Activated CD8-positive, alpha-beta memory T cell treated with anti-CD3 and anti-CD28 coated beads for 4 hours (primary cell): ENCODE data around the gene ANKZF1.
"Not testable (repeated sequence)": the region's sequence is repeated elsewhere in the genome, so short reads cannot be mapped to it uniquely, and the experiment has no call there.

Experiments
- DNase-seq, 2 donors: peaks; one replicate each; pipeline ENCODE4 v3.0.0-alpha.2; 2020; ENCODE audit warnings: low read depth in 2 of 2

Gene ANKZF1

GRCh38 chr2:219252900-219253752, 23.5 kb downstream of the ANKZF1 start, which contains the start of gene TUBA4B:
TUBA4B (plus strand) TSS chr2:219253243; CDS start chr2:219253408, 165 bp downstream.
- DNase-seq: no peak

- DNase-seq: peak; percentile 80 to 81
Observed at GRCh38 chr2:219253753-219254589, 24.4 kb downstream of the ANKZF1 start, which contains the start of gene TUBA4A. TUBA4A (minus strand) TSS chr2:219253918; CDS start chr2:219253858, 60 bp downstream.

GRCh38 chr2:219254590-219255201, 25.1 kb downstream of the ANKZF1 start:
- DNase-seq: no peak

GRCh38 chr2:219258942-219259341, 29.3 kb downstream of the ANKZF1 start:
- DNase-seq: not testable (repeated sequence)

GRCh38 chr2:219261024-219261855, 31.6 kb downstream of the ANKZF1 start:
- no peak for DNase-seq

GRCh38 chr2:219266232-219266631, 36.6 kb downstream of the ANKZF1 start:
- DNase-seq: no peak

GRCh38 chr2:219266886-219267285, 37.3 kb downstream of the ANKZF1 start:
- DNase-seq: no peak

GRCh38 chr2:219268294-219268693, 38.7 kb downstream of the ANKZF1 start:
- DNase-seq: no peak

GRCh38 chr2:219269362-219270054, 39.9 kb downstream of the ANKZF1 start:
- no peak for DNase-seq

GRCh38 chr2:219270055-219270372, 40.4 kb downstream of the ANKZF1 start:
- no peak for DNase-seq

- DNase-seq: no peak
Observed at GRCh38 chr2:219271021-219271420, 41.4 kb downstream of the ANKZF1 start.

- no peak for DNase-seq
Observed at GRCh38 chr2:219272356-219272755, 42.8 kb downstream of the ANKZF1 start.

- no peak for DNase-seq
Observed at GRCh38 chr2:219272995-219273394, 43.4 kb downstream of the ANKZF1 start.

- DNase-seq: no peak
Observed at GRCh38 chr2:219273937-219274336, 44.3 kb downstream of the ANKZF1 start.

GRCh38 chr2:219274361-219274921, 44.8 kb downstream of the ANKZF1 start:
- no peak for DNase-seq

GRCh38 chr2:219277703-219278654, 48.4 kb downstream of the ANKZF1 start:
- peak; percentile 42 to 57 for DNase-seq

- no peak for DNase-seq
Observed at GRCh38 chr2:219278655-219279150, 49.1 kb downstream of the ANKZF1 start.

GRCh38 chr2:219279151-219279915, 49.7 kb downstream of the ANKZF1 start, which contains the start of gene DNAJB2:
DNAJB2 (plus strand) TSS chr2:219279366; CDS start chr2:219279834, 468 bp downstream.
- DNase-seq: peak; percentile 98 to 99
